Esophagus squamous epithelium (tissue), 5 donors: ENCODE data around the gene HP. TPM values are rescaled to one million over a fixed set of nuclear protein-coding genes. Genes with fewer than 3 reads are reported as not detected.

Source experiments
- DNase-seq: peaks from one replicate; lab custom pipeline; 2025; lab: John Stamatoyannopoulos, UW
- H3K27ac ChIP-seq, 4 donors: fragments of 200-600 bp; sonication (generic); one replicate each; pipeline ENCODE4 v1.5.1; 2016 to 2019; ENCODE audit warnings: mild to moderate bottlenecking in 1 of 4
- H3K27me3 ChIP-seq, 4 donors: fragments of 200-600 bp; sonication (generic); 1 replicate in 3 of 4; 2 replicates in 1 of 4; pipeline versions ENCODE4 v1.5.1 to v1.6.0; 2017 to 2021; ENCODE audit warnings: antibody characterized with exemption in 1 of 4
- H3K36me3 ChIP-seq, 3 donors: fragments of 200-600 bp; sonication (generic); one replicate each; pipeline ENCODE4 v1.5.1; 2016 to 2019
- H3K4me1 ChIP-seq, 3 donors: fragments of 200-600 bp; sonication (generic); one replicate each; pipeline ENCODE4 v1.5.1; 2017 to 2019
- H3K4me3 ChIP-seq, 4 donors: fragments of 200-600 bp; sonication (generic); 1 replicate in 3 of 4; 2 replicates in 1 of 4; pipeline ENCODE4 v1.5.1; 2016 to 2019; ENCODE audit warnings: mild to moderate bottlenecking in 2 of 4, moderate library complexity in 1 of 4
- H3K9me3 ChIP-seq, 3 donors: fragments of 200-600 bp; sonication (generic); one replicate each; pipeline ENCODE4 v1.5.1; 2016 to 2019
- CTCF ChIP-seq, 6 experiments: fragments of 450-650 bp in 4 of 6; fragments of 200-600 bp in 2 of 6; sonication (generic) in 2 of 6; IDR thresholded peaks; one replicate each; pipeline ENCODE4 v1.5.1; 2016 to 2019; ENCODE audit warnings: antibody characterized with exemption in 6 of 6, mild to moderate bottlenecking in 4 of 6, moderate library complexity in 4 of 6
- POLR2A ChIP-seq, 4 donors: fragments of 450-650 bp; IDR thresholded peaks; one replicate each; pipeline ENCODE4 v1.6.1; 2017; ENCODE audit warnings: antibody characterized with exemption in 4 of 4, mild to moderate bottlenecking in 4 of 4, moderate library complexity in 3 of 4
- WGBS, 2 donors: methylation state at CpG; one replicate each; pipeline ENCODE4 v1.1.5; 2018; 5-methylcytosine and 5-hydroxymethylcytosine counted together
- intact Hi-C: fragments of 100-400 bp; cut with DNase I; formaldehyde crosslinking; loops from one replicate; pipeline ENCODE4 v1.15.0; 2022
- total RNA-seq, 4 donors: library from RNA; depleted of rRNA; stranded (reverse); fragments of >200 nt; gene quantifications; one replicate each; pipeline ENCODE4 v1.1.0, GENCODE V29; 2016
- donor health status: DM: yes; HTN: yes; CAD: no.

The HP gene
- total RNA-seq, 4 donors from 2014 or later: 1.0 to 2.9 TPM; not detected in 2

- intact Hi-C loops: no loop called here
- peaks cover 9 to 39% (median 17%) of the 10 kb centered on the region in 3 donors for H3K4me1 ChIP-seq
These were observed 40.9 kb upstream of the HP start for GRCh38 chr16:72013389-72013788.

GRCh38 chr16:72013888-72014581 lies 40.3 kb upstream of the HP start:
- DNase-seq: no peak
- Histone ChIP-seq H3K27ac (peak overlapping the region; percentile 8 to 60 (median 32)), H3K27me3 (no peaks in the 10 kb centered on the region), H3K9me3 (no peaks in the 10 kb centered on the region), H3K4me3 (no peak overlapping the region), H3K36me3 (peaks cover 0 to 53% (median 3%) of the 10 kb centered on the region in 3 donors), H3K4me1 (peaks cover 9 to 37% (median 17%) of the 10 kb centered on the region in 3 donors)
- intact Hi-C loops: no loop called here
- no peak for TF ChIP-seq POLR2A (IDR thresholded peaks at IDR 0.05)
- no peak for TF ChIP-seq CTCF (IDR thresholded peaks at IDR 0.05)
- 30 to 48% methylated on average over 12 to 13 of the region's 15 CpGs for WGBS, 2 donors

More at GRCh38 chr16:72013389-72013788, 40.9 kb upstream of the HP start:
- H3K27ac ChIP-seq: peak overlapping the region; percentile 8 to 60 (median 32)
- H3K4me3 ChIP-seq: no peak overlapping the region
- no peaks in the 10 kb centered on the region for H3K27me3 ChIP-seq
- no peak for DNase-seq
- no peaks in the 10 kb centered on the region for H3K9me3 ChIP-seq
- peaks cover 0 to 47% (median 2%) of the 10 kb centered on the region in 3 donors for H3K36me3 ChIP-seq
- TF ChIP-seq CTCF (IDR thresholded peaks at IDR 0.05) (no peak), POLR2A (IDR thresholded peaks at IDR 0.05) (no peak)
- WGBS, 2 donors: 16 to 23% methylated on average over 4 to 5 of the region's 5 CpGs

- Histone ChIP-seq H3K27me3 (no peaks in the 10 kb centered on the region), H3K4me1 (peaks cover 9 to 30% (median 17%) of the 10 kb centered on the region in 3 donors), H3K36me3 (peaks cover 0 to 60% (median 3%) of the 10 kb centered on the region in 3 donors), H3K27ac (peak overlapping the region in 1 of 4 donors; percentile 60), H3K9me3 (no peaks in the 10 kb centered on the region), H3K4me3 (no peak overlapping the region)
- TF ChIP-seq CTCF (IDR thresholded peaks at IDR 0.05): no peak
- no peak for TF ChIP-seq POLR2A (IDR thresholded peaks at IDR 0.05)
- 78 to 89% methylated on average over 7 to 8 of the region's 8 CpGs for WGBS, 2 donors
- DNase-seq: no peak
- intact Hi-C loops: no loop called here
These were observed 39.6 kb upstream of the HP start for GRCh38 chr16:72014675-72015074.

GRCh38 chr16:72015124-72015523 lies 39.2 kb upstream of the HP start:
- Histone ChIP-seq H3K9me3 (no peaks in the 10 kb centered on the region), H3K4me3 (no peak overlapping the region), H3K27me3 (no peaks in the 10 kb centered on the region), H3K36me3 (peaks cover 0 to 63% (median 3%) of the 10 kb centered on the region in 3 donors), H3K4me1 (peaks cover 9 to 27% (median 17%) of the 10 kb centered on the region in 3 donors), H3K27ac (peak overlapping the region in 1 of 4 donors; percentile 12)
- intact Hi-C loops: no loop called here
- DNase-seq: no peak
- WGBS, 2 donors: 50 to 66% methylated on average over 3 of the region's 3 CpGs
- TF ChIP-seq CTCF (IDR thresholded peaks at IDR 0.05): peak in 1 of 6 experiments; percentile 5
- no peak for TF ChIP-seq POLR2A (IDR thresholded peaks at IDR 0.05)

- H3K4me3 ChIP-seq: no peak overlapping the region
- WGBS, 2 donors: 44 to 50% methylated on average over 3 to 8 of the region's 9 CpGs
- TF ChIP-seq CTCF (IDR thresholded peaks at IDR 0.05) (no peak), POLR2A (IDR thresholded peaks at IDR 0.05) (no peak)
- H3K27me3 ChIP-seq: no peaks in the 10 kb centered on the region
- peaks cover 0 to 14% (median 10%) of the 10 kb centered on the region in 3 donors for H3K4me1 ChIP-seq
- no peak for DNase-seq
- H3K9me3 ChIP-seq: no peaks in the 10 kb centered on the region
- intact Hi-C loops: no loop called here
- H3K36me3 ChIP-seq: peaks cover 0 to 85% (median 3%) of the 10 kb centered on the region in 3 donors
- H3K27ac ChIP-seq: no peak overlapping the region
These were observed 35.8 kb upstream of the HP start for GRCh38 chr16:72018470-72018869.
